Hematopoietic multipotent progenitor cell (in vitro differentiated cells): Measurements from ENCODE around the gene ST6GAL2. TPM values are rescaled to one million over a fixed set of nuclear protein-coding genes. Genes with fewer than 3 reads are reported as not detected.

Experiments used
- DNase-seq, 3 donors: peaks; one replicate each; pipeline ENCODE4 v3.0.0-alpha.2; 2011 to 2015; ENCODE audit warnings: low read depth in 2 of 3, low spot score in 2 of 3
- total RNA-seq: library from RNA; depleted of rRNA; stranded (reverse); fragments of >200 nt; gene quantifications from one replicate; pipeline ENCODE4 v1.2.3, GENCODE V29; 2012

Gene ST6GAL2
- total RNA-seq, 1 donor: 21.3 TPM

DNA sequence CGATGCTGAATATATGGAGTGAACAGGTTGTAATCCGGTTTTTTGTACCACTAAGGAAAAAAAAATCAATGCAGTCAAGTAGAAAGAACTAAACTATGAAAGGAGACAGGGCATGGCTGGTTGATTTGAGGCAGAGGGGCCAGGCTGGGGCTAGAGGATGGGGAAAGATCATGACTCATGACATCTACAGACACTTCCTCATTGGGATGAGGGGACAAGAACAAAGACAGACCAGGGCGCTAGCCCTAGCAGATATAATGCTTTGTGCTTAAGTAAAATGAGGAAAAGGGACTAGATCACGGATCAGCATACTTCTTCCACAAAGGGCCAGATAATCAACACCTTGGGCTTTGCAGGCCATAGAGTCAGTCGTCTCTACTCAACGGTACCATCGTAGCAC lies 55.8 kb downstream of the ST6GAL2 start:
- no peak for DNase-seq

DNA sequence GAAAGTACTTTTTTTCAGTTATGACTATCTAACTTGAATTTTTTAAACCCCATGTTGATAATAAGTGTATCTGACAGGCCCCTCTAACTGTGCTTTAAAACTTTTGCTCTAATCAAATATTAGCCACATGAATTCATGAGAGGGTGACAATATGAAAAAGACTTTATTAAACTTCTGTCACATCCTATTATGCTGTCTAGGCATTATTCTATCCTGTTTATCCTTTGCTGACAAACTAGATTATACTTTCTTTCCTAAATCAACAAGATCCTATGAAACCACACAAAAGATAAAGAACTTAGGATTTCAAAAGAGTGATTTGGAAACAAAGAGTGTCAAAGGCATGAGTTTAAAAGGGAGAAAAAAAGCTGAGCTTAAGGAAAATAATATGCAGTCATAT lies 57.8 kb downstream of the ST6GAL2 start:
- DNase-seq: no peak

DNA sequence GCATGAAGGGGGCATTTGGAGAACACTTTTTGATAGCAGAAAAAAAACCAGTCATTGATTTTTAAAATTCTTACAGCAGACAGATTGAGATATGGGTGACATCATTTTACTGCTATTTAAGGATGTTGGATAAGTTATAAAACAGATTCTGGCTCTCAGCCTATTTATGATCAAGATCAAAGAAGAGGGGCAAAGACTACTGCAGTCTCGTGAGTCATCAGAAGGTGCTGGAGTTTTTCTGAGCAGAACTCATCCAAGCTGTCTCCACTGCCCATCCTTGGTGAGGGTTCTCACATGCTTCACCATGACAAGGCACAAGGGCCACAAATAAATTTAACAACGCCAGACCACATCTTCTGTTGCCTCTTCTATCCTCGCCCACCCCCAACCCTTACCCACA lies 58.8 kb downstream of the ST6GAL2 start:
- no peak for DNase-seq

DNA sequence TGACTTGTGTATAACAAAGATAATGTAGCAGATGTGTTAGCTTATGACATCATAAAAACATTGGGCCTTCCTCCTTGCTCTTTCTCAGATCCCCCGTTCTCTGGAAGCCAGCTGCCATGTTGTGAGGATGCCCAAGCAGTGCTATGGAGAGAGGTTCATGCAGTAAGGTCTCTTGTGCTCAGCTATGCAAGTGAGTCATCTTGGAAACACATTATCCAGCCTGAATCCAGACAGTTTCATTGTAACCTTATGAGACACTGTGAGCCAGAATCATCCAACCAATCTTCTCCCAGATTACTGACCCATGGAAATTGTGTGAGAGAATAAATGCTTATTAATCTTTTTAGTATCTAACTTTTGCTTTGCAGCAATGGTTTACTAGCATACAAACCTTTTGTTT lies 60.8 kb downstream of the ST6GAL2 start:
- no peak for DNase-seq

DNA sequence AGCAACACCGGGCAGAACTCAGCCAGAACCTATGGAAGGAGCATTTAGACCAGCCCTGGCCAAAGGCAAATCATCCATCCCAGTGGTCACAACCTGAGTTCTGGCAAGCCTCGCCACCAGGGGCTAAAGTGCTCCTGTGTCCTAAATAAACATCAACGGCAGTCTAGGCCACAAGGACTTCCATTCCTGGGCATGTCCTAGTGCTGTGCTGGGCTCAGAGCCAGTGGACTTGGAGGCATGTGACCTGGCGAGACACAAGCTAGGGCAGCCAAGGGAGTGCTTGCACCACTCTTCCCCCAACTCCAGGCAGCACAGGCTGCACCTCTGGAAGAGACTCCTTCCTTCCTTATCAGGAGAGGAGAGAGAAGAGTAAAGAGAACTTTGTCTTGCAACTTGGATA lies 69.0 kb downstream of the ST6GAL2 start:
- no peak for DNase-seq

DNA sequence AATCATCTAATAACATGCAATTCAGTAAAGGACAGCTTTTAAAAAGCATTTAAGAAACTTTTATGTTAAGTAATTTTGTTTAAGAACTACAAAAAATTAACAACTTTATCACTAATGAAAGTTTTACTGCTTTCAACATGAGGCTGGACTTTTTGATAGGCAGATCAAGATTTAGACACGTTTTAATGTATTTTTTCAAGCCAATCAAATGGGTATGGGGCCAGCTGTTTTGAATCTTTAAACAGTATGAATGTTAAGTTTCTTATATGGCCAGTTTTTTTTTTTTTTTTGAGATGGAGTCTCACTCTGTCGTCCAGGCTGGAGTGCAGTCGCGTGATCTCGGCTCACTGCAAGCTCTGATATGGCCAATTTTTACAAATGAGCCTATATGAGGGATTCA lies 73.1 kb downstream of the ST6GAL2 start:
- DNase-seq: no peak

DNA sequence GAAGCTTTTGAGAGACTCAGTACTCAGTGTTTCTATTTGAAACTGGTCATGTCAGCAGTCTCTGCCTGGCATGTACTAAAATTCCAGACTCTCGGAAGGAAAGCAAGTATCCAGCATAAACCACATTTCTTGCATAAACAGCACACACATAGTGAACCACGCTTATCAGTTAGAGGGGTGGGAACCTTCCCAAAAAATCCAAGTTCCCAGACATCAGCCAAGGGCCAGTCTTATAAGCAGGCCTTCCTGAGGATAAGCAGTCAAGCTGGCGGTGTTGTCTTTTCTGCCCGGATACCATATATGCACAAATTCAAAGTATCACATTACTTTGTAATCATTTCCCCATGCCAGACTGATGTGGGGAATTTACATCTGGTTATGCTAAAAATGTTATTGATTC lies 73.6 kb downstream of the ST6GAL2 start:
- DNase-seq: no peak

DNA sequence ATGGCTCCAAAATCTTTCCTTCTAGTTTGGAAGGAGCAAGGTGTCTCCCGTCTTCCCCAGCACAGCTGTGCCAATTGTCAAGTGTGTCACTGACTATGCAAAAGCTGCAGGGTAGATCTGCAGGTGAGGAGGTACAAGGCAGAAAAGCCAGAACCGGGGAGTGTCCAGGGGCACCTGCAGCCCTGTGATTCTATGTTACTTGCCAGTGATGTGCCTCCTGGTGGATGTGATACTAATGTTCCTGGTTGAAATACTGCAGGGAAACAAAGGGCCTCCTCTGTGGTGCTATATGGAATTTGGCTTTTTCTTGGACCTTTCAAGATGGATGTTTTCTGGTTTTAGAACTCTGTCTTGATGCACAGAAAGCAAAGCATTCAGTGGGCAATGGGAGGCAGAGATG lies 80.3 kb downstream of the ST6GAL2 start:
- DNase-seq: no peak

DNA sequence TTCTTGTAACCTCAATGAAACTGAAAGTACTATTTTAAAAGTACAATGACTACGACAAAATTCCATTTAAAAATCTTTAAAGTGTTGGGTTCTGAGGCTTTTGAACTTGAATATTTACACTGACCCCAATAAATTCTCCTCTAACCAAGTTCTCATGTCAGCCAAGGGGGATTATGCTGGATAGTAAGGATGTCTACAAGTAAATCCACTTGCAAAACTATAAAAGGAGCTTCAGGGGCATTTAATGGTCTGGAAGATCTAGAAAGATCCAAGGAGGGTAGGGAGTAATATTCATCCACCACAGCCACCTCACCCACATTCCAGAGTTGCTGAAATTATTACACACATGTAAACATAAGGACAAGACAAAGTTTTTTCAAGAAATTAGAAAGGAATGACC lies 81.8 kb downstream of the ST6GAL2 start:
- DNase-seq: no peak

DNA sequence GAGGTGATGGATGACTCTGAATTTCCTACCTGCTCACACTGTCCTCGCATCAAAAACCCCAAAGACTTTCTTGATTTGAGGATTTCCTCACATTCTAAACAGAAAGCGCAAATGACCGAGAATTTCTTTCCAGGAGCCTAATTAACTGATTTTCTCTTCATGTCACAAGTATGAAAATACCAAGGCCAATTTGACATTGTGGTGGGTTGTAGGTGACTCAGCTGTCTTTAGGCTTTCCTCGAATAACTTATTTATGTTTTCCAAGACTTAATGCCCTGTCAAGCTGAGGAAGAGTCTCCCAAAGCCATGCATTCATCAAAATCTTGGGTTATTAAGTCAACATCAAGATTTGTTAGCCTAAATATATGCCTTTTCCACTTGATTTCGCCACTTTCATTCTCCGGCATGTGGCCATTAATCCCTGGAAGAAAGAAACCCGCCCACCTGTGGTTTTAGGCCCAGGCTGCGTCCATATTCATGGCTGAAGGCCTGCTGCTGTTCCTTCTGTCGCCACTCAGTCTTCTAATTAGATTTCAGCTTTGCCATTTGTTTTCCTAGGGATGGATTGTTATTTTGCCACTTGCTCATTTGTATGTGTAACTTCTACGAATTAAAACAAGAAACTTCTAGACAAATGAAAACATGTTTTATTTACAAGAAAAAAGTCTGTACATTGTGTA lies 84.9 kb downstream of the ST6GAL2 start:
- DNase-seq: peak in 2 of 3 donors; percentile 13 to 29

DNA sequence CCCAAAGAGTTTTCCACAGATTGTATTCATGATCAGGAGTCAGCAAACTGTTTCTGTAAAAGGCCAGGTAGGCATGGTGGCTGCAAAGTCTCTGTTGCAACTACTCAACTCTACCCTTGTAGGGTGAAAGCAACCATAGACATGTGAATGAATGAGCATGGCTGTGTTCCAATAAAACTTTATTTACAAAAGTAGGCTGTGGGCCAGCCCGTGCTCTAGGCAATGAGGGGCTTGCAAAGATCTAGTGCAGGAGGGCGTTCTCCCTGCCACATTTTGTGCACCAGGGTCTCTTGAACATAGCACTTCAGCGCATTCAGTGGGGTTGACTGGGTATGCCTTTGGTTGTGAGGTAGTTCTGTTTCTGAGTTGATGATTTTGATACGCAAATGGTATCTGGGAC lies 85.8 kb downstream of the ST6GAL2 start:
- no peak for DNase-seq

DNA sequence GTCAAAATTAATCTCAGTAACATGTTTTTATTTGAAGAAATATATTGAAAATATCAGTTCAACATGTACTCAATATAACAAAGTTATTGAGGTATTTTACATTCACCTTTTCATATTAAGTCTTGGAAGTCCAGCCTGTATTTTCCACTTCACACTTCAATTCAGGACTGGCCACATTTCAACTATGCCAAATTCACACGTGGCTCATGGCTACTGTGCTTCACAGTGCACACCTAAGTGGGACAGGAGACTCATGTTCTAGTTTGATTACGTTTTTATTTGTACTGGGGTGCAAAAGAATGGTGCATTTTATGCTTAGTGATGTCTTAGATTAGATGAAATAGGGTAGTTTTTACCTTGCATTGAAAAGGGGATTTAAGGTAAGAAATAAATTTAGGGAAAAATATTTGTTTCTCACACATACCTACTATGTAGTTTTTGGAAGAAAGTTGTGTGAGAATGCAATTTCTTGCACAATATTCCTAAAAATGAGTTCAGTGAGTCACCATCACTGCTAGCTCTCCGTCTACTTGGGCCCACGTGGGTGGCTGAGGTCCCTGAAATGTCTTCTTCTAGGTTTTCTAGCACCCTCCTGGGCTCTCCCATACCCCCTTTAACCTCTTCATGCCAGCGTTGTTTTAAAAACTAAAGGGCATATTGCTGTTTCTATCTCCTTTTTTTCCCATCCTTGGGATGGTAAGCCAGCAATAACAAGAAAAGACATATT lies 87.0 kb downstream of the ST6GAL2 start:
- DNase-seq: no peak

DNA sequence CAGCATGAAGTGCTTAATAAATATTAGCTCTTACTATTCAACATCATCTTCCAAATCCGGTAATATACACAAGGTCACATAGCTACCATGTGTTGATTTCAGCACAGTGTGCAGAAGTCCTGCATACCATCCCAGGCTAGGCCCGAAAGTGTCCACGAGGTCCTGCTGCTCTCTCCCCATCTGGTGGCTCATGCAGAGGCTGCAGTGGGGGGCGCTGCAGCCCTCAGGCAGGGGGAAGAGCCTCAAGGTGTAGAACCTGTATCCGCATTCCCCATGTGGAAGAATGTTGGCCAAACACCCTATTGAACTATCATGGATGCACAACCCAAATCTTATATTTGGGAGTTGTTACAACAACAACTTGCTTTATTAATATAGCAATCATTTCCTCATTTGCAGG lies 88.5 kb downstream of the ST6GAL2 start:
- DNase-seq: no peak

DNA sequence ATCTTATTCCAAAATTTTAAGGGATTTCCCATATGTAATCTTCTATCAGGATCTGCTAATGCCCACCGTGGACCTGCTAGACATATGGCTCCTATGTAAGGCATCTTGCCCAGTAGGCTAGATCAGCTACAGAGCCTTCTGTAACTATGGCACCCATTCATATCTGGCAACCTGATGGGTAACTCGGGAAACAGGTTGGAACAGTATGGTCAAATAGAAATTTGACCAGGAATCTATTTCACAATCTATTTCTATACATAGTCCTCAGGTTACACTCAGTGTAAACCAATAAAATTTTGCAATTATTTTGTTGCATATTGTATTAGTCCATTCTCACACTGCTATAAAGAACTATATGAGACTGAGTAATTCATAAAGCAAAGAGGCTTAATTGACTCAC lies 93.3 kb downstream of the ST6GAL2 start:
- DNase-seq: no peak

DNA sequence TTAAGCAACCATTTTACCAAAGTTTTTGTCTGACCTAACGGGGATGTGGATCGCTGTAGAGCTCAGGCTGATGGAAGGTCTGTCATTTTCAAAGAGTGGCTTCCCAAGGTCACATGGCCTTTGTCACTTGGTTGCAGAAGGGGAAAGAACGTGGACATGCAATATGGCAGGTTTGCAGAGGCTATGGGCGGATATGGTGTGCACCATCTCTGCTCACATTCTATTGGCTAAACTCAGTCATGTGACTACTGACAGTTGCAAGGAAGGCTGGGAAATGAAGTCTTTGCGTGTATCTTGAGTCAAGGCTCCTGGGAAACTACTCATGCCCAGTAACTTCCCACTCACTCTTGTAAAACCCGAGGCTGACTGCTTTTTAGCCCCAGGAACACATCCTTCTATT lies 96.8 kb downstream of the ST6GAL2 start:
- no peak for DNase-seq

DNA sequence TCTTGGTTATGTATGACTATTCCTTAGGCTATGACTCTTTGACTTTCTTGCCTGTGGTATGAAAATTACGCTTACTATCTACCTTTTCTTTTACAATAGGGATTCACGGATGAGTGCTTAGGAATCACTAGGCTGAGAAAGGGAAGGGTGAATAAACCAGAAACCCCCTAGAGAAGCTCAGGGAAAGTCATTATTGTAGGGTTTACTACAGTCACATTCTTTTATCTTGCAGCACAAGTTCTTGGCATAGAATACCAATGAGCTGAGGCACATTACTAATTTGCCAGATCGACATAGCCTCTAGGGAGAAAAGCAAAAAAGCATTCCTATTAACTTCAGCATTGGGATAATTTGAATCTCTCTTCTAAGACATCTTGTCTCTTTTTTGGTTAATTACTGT lies 103.3 kb downstream of the ST6GAL2 start:
- no peak for DNase-seq

DNA sequence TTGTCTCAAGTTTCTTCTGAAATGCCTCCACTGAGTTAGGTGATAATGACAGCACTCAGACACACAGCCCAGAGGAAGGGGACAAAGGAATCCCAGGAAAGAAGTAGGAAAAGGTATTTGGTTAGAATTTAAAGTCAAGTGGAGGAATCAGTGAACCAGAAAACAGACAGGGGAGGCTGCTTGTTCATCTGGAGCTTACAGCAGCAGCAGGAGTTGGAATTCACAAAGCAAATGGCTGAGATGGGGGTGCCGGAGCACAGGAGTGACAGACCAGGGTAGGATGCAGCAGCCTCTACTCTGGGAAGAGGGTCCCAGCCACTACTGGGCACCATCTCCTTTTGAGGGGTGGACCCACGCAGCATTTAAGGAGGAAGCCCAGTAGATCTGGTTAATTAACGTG lies 104.8 kb downstream of the ST6GAL2 start:
- DNase-seq: no peak

DNA sequence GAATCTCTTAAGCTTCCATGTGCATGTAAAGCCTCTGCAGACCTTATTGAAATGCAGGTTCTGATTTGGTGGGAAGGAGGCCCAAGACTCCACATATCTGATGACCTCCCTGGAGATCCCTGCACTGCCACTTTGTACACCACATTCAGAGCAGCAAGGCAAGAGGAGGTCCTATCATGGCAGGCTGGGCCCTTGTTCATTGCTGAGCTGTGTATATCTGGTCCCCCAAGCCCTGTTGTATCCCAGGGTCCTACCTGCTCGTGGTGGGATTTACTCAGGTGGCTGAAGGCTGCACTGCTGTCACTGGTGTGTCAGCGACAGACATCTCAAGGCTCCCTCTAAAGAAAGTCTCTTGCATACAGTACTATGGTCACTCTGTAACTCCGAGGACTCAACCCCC lies 114.2 kb downstream of the ST6GAL2 start:
- DNase-seq: no peak

DNA sequence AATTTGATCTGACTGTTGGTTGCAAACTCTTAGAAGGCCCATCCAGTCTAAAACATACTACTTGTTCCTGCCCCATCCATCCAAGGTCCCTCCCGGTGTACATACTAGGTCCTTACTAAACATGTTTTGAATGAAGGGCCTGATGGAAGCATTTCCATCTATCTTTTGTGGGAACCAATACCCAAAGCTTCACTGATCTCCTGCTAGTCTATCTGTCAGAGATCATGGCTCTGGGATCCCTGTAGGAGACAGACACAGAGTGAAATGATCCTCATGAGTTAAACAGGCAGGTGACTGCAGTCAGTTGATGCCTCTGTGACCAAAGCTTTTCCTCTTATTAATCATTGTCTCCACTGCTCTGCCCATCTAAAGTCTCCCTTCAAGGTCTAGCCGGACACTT lies 115.0 kb downstream of the ST6GAL2 start:
- no peak for DNase-seq

DNA sequence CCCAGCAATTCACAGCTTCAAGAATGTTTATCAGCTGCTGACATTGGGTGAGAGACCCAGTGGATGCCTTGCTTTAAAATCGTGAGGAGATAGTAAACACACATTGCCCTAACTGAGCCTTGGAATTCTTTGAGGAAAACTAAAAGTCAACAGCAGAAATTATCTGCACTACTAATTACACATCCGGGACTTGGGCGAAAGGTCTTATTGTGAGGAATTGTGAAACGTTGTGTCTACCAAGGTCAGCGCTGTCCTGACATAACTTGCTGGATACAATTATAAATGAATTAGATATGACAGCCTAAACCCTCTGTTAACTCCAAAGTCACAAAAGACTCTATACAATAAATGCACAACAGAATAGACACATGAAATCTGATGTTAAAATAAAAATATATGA lies 121.4 kb downstream of the ST6GAL2 start:
- DNase-seq: no peak

DNA sequence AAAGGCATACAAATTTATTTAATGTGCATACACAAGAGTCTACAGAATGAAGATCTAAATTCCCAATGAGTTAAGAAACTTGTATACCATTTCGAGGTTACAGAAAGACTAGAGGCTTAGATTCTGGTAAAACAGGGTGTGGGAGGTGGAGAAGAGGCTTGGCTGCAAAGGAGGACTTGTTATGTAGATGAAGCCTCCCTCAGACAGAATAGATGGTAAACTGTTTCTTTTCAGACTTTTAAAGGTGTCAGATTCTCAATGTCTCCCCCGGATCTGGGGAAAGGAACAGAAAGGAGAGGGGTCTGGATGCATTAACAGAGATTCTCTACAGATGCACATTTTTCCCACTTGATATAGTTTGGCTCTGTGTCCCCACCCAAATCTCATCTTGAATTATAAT lies 126.0 kb downstream of the ST6GAL2 start:
- no peak for DNase-seq

DNA sequence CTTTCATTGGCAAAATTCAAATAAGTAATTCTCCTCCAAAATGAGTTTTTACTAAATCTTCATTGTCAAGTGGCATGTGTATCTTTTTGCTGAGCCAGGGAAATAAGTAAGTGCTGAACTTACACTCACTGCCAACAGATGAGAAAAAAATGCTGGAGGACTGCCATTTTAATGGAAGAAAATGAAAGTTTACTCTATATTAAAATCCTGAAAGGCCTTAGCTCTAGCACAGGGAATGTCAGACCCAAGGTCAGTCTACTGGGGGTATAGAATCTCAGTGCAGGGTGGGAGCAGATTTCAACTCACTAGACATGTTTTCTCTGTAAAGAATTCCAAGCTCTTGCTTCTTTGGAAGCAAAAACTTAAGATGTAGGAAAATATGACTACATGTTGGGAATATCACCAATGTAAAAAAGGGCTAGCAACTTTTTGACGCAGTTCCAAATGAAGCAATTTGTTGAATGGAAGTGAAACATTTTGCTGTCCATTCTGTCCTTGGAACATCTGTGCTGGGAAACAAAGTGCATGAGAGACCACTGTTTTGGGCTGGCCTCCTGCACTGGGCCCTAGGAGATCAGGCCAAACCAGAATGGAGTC lies 127.0 kb downstream of the ST6GAL2 start:
- DNase-seq: no peak
